HCT116 (cell line): ENCODE results near the gene KLHL18. TPM values are rescaled to one million over a fixed set of nuclear protein-coding genes. Genes with fewer than 3 reads are reported as not detected.

Experiments used
- ATAC-seq: fragments of 200-7000 bp; cut with Tn5 transposase; 2 replicates; pipeline ENCODE4 v1.9.1; 2020; ENCODE audit warnings: mild to moderate bottlenecking, moderate library complexity
- BruUV-seq: library from RNA; stranded (reverse); fragments of 400-500 nt; replicated peaks from 2 replicates; lab custom pipeline; 2021; lab: Mats Ljungman, UMichigan
- CTCF ChIA-PET: fragments of 300-600 bp; sonication (Branson Sonifier 250); formaldehyde crosslinking; loops from one replicate; lab custom pipeline; 2021; ENCODE audit warnings: antibody characterized with exemption; lab: Charles Lee
- POLR2A ChIA-PET: fragments of 300-600, 350-600 bp; sonication (Branson Sonifier 250); formaldehyde crosslinking; loops from one replicate; lab custom pipeline; 2021; ENCODE audit warnings: antibody characterized with exemption; lab: Charles Lee
- RAD21 ChIA-PET, 2 experiments: fragments of 300-600 bp; sonication (Branson Sonifier 250); formaldehyde crosslinking; loops; one replicate each; lab custom pipeline; 2023; ENCODE audit warnings: low total read pairs in 2 of 2; ENCODE audit not compliant: uncharacterized antibody in 2 of 2, unreplicated experiment in 2 of 2, low non-redundant PET in 1 of 2; lab: Charles Lee
- DNase-seq: peaks from one replicate; pipeline ENCODE4 v3.0.0-alpha.2; 2010; ENCODE audit warnings: low read depth, low spot score
- H2AFZ ChIP-seq: fragments of 200-600 bp; shearing (Covaris generic), sonication (generic); 2 replicates; pipeline ENCODE4 v1.6.1; 2017; ENCODE audit warnings: low read depth, mixed run types, mixed read lengths, antibody characterized with exemption, low read length; ENCODE audit not compliant: poor library complexity, severe bottlenecking
- H3K27ac ChIP-seq: 2 replicates; pipeline ENCODE4 v1.5.1; 2012; ENCODE audit warnings: low read depth, low read length
- H3K27me3 ChIP-seq: fragments of 200-600 bp; sonication (generic); 2 replicates; pipeline ENCODE4 v1.6.1; 2016; ENCODE audit warnings: mixed run types, low read length, mixed read lengths; ENCODE audit not compliant: insufficient read depth
- H3K36me3 ChIP-seq, 2 experiments: fragments of 200-500 bp in 1 of 2; fragments of 200-600 bp in 1 of 2; sonication (Bioruptor generic) in 1 of 2; sonication (generic) in 1 of 2; 2 replicates each; pipeline versions ENCODE4 v1.5.1 to v1.6.1; 2014 to 2016; ENCODE audit warnings: low read length in 2 of 2, inconsistent platforms in 1 of 2, mixed read lengths in 1 of 2, mixed run types in 1 of 2; ENCODE audit not compliant: insufficient read depth in 2 of 2, control insufficient read depth in 1 of 2
- H3K4me1 ChIP-seq, 2 experiments: fragments of 200-600 bp in 1 of 2; sonication (generic) in 1 of 2; 2 replicates each; pipeline versions ENCODE4 v1.5.1 to v1.6.1; 2012 to 2017; ENCODE audit warnings: low read length in 2 of 2, inconsistent platforms in 1 of 2, mild to moderate bottlenecking in 1 of 2, mixed read lengths in 1 of 2, mixed run types in 1 of 2, moderate library complexity in 1 of 2; ENCODE audit not compliant: insufficient read depth in 2 of 2, control insufficient read depth in 1 of 2
- H3K4me2 ChIP-seq: fragments of 200-600 bp; sonication (generic); 2 replicates; pipeline ENCODE4 v1.6.1; 2017; ENCODE audit warnings: mixed run types, low read length, mixed read lengths
- H3K4me3 ChIP-seq, 2 experiments: fragments of 200-600 bp in 1 of 2; sonication (generic) in 1 of 2; replicated peaks in 1 of 2; 2 replicates each; pipeline ENCODE4 v1.5.1; 2011 to 2016; ENCODE audit warnings: low read length in 2 of 2, control low read depth in 1 of 2, low read depth in 1 of 2, mild to moderate bottlenecking in 1 of 2, mixed read lengths in 1 of 2, mixed run types in 1 of 2
- H3K79me2 ChIP-seq: fragments of 200-600 bp; sonication (generic); 2 replicates; pipeline ENCODE4 v1.6.1; 2017; ENCODE audit warnings: mild to moderate bottlenecking, mixed run types, low read length, moderate library complexity, mixed read lengths; ENCODE audit not compliant: insufficient read depth
- H3K9ac ChIP-seq: fragments of 200-600 bp; sonication (generic); 2 replicates; pipeline ENCODE4 v1.6.1; 2016; ENCODE audit warnings: low read length, mixed read lengths
- H3K9me2 ChIP-seq: fragments of 200-600 bp; sonication (generic), shearing (Covaris generic); 2 replicates; pipeline ENCODE4 v1.6.1; 2017; ENCODE audit warnings: mixed run types, mild to moderate bottlenecking, moderate library complexity; ENCODE audit not compliant: insufficient read depth
- H3K9me3 ChIP-seq, 2 experiments: fragments of 200-500 bp in 1 of 2; fragments of 200-600 bp in 1 of 2; sonication (Bioruptor generic) in 1 of 2; sonication (generic) in 1 of 2; 2 replicates each; pipeline ENCODE4 v1.6.1; 2014 to 2017; ENCODE audit warnings: low read length in 2 of 2, mixed read lengths in 2 of 2, inconsistent platforms in 1 of 2, low read depth in 1 of 2, mild to moderate bottlenecking in 1 of 2, mixed run types in 1 of 2, moderate library complexity in 1 of 2; ENCODE audit not compliant: control insufficient read depth in 1 of 2, insufficient read depth in 1 of 2
- H4K20me1 ChIP-seq: fragments of 200-600 bp; sonication (generic), shearing (Covaris generic); 2 replicates; pipeline ENCODE4 v1.6.1; 2017; ENCODE audit warnings: mixed run types, mild to moderate bottlenecking, moderate library complexity; ENCODE audit not compliant: insufficient read depth
- CEBPB ChIP-seq: IDR thresholded peaks from 2 replicates; pipeline ENCODE4 v1.6.1; 2012; ENCODE audit warnings: low read depth
- ELF1 ChIP-seq: IDR thresholded peaks from 2 replicates; pipeline ENCODE4 v1.6.1; 2012; ENCODE audit warnings: low read depth, borderline replicate concordance
- POLR2A ChIP-seq: IDR thresholded peaks from 2 replicates; pipeline ENCODE4 v1.7.0; 2011; ENCODE audit warnings: borderline replicate concordance; ENCODE audit not compliant: insufficient read depth, insufficient read length; ENCODE audit errors: extremely low read depth
- RAD21 ChIP-seq: IDR thresholded peaks from 2 replicates; pipeline ENCODE4 v1.6.1; 2012; ENCODE audit warnings: low read depth, mild to moderate bottlenecking
- SIN3A ChIP-seq: IDR thresholded peaks from 2 replicates; pipeline ENCODE4 v1.6.1; 2012; ENCODE audit warnings: low read depth
- SP1 ChIP-seq: IDR thresholded peaks from 2 replicates; pipeline ENCODE4 v1.6.1; 2012; ENCODE audit warnings: low read depth
- SRF ChIP-seq: IDR thresholded peaks from 2 replicates; pipeline ENCODE4 v1.6.1; 2012; ENCODE audit warnings: low read depth
- TCF7L2 ChIP-seq: IDR thresholded peaks from 2 replicates; pipeline ENCODE4 v1.7.0; 2011; ENCODE audit warnings: borderline replicate concordance, inconsistent platforms; ENCODE audit not compliant: insufficient read depth, insufficient read length; ENCODE audit errors: extremely low read depth
- ZNF274 ChIP-seq: fragments of 200-500 bp; sonication (Bioruptor generic); IDR thresholded peaks from 2 replicates; pipeline ENCODE4 v1.6.1; 2014; ENCODE audit warnings: mild to moderate bottlenecking, low read depth, low read length, inconsistent platforms
- intact Hi-C: fragments of 100-400 bp; cut with micrococcal nuclease; formaldehyde crosslinking; loops from 2 replicates; pipeline ENCODE4 v1.10.0; 2022
- total RNA-seq: library from RNA; stranded (reverse); gene quantifications from one replicate; pipeline ENCODE4 v1.2.1, GENCODE V29; 2021; ENCODE audit not compliant: unreplicated experiment
- TF ChIP-seq, protein P1 (sequence below), 3 experiments: fragments of 200-600 bp in 1 of 3; sonication (generic) in 1 of 3; IDR thresholded peaks in 2 of 3; conservative IDR thresholded peaks in 1 of 3; 2 replicates each; pipeline ENCODE4 v1.5.1; 2012 to 2017; ENCODE audit warnings: low read depth in 2 of 3, low read length in 2 of 3, antibody characterized with exemption in 1 of 3, borderline replicate concordance in 1 of 3, control low read depth in 1 of 3, mild to moderate bottlenecking in 1 of 3, mixed read lengths in 1 of 3, mixed run types in 1 of 3, moderate library complexity in 1 of 3; ENCODE audit not compliant: insufficient read depth in 1 of 3

KLHL18 gene
- total RNA-seq, 1 experiment from 2014 or later: 32.3 TPM

GRCh38 chr3:47247131-47248064 is 35.3 kb upstream of the KLHL18 start:
- BruUV-seq: no TSS peak
- no peaks in the 10 kb centered on the region for H3K79me2 ChIP-seq
- CTCF ChIA-PET: no interaction called here

DNA sequence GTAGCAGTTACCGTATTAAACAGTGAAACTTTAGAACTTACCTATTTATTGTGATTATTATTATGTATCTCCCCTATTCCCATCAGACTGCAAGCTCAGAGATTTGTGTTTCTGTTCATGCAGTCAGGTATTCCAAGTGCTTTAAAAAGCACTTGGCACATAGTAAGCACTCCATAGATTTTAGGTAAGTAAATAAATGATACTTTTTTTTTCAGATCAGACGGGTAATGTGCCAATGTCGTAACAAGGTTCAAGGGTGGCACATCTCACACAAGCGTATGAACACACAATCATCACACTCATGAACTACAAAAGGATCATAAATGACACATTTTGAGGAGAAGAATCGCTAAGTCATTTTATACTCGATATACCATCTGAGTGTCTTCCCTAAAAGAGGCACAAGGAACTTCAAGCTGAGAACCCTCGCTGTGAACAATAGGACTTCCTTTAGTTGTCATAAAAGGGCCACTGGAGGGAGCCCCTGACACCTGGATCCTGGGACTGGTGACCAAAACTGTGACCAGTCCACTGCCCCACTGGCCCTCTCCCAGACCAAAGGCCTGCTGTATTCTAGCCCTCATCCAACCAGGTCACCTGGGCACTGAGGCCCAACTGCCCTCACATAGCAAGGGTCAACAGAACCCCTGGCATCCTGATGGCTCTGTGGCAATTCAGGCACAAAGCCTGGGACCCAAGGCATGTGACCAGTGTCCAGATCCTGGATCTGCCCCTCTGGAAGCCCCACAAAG is 32.3 kb upstream of the KLHL18 start:
- Histone ChIP-seq H4K20me1 (no peaks in the 10 kb centered on the region), H3K9me2 (no peaks in the 10 kb centered on the region), H3K4me3 (no peak overlapping the region), H3K9ac (no peak overlapping the region), H3K36me3 (no peaks in the 10 kb centered on the region), H3K79me2 (no peaks in the 10 kb centered on the region), H2AFZ (peak overlapping the region; percentile 59), H3K4me1 (peaks cover 0 to 6% of the 10 kb centered on the region in 2 experiments; a peak in 1 of 4 replicates), H3K9me3 (no peaks in the 10 kb centered on the region), H3K27me3 (no peaks in the 10 kb centered on the region), H3K4me2 (no peak overlapping the region), H3K27ac (no peak overlapping the region)
- intact Hi-C loops: loop anchor here (1.0 kb wide), 1 partner anchor 74 kb away; no protein-coding TSS in a partner anchor
- POLR2A ChIA-PET: interaction anchor here (0.6 to 0.8 kb wide), 2 partner anchors 19 to 280 kb away, joined by 3 read pairs; no protein-coding TSS in a partner anchor
- CTCF ChIA-PET: interaction anchor here (1.0 to 2.7 kb wide), 5 partner anchors 16 to 121 kb away, joined by 3 to 22 read pairs (median 4); no protein-coding TSS in a partner anchor
- no peak for TF ChIP-seq ZNF274
- TF ChIP-seq RAD21: peak; percentile 81
- no peak for TF ChIP-seq SP1
- TF ChIP-seq, protein P1, sequence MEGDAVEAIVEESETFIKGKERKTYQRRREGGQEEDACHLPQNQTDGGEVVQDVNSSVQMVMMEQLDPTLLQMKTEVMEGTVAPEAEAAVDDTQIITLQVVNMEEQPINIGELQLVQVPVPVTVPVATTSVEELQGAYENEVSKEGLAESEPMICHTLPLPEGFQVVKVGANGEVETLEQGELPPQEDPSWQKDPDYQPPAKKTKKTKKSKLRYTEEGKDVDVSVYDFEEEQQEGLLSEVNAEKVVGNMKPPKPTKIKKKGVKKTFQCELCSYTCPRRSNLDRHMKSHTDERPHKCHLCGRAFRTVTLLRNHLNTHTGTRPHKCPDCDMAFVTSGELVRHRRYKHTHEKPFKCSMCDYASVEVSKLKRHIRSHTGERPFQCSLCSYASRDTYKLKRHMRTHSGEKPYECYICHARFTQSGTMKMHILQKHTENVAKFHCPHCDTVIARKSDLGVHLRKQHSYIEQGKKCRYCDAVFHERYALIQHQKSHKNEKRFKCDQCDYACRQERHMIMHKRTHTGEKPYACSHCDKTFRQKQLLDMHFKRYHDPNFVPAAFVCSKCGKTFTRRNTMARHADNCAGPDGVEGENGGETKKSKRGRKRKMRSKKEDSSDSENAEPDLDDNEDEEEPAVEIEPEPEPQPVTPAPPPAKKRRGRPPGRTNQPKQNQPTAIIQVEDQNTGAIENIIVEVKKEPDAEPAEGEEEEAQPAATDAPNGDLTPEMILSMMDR (IDR thresholded peaks at IDR 0.05 in 2 of 3, conservative IDR thresholded peaks at IDR 0.05 in 1 of 3; ENCODE audit: borderline replicate concordance in 1 of 3, insufficient read depth in 1 of 3, low read depth in 2 of 3, low read length in 2 of 3): peak; percentile 62 to 65 (median 64); a peak in 5 of 6 replicates
- TF ChIP-seq CEBPB: no peak
- no TSS peak for BruUV-seq
- RAD21 ChIA-PET: interaction anchor here in 1 of 2 experiments (0.9 kb wide), 1 partner anchor 74 kb away, joined by 3 read pairs; no protein-coding TSS in a partner anchor
- DNase-seq: peak; percentile 41
- peak; percentile 93 for ATAC-seq

More at GRCh38 chr3:47247131-47248064, 35.3 kb upstream of the KLHL18 start:
- peaks cover 0 to 6% of the 10 kb centered on the region in 2 experiments; a peak in 1 of 4 replicates for H3K4me1 ChIP-seq
- H3K9me3 ChIP-seq: no peaks in the 10 kb centered on the region
- no peak overlapping the region for H3K4me3 ChIP-seq
- POLR2A ChIA-PET: no interaction called here
- intact Hi-C loops: no loop called here
- TF ChIP-seq CEBPB (no peak), POLR2A (no peak), SIN3A (no peak), TCF7L2 (no peak), ELF1 (no peak), SRF (no peak), RAD21 (no peak)
- TF ChIP-seq, all 23 proteins: peak for 0
- no peaks in the 10 kb centered on the region for H3K36me3 ChIP-seq
- H3K27me3 ChIP-seq: no peaks in the 10 kb centered on the region
- no peak overlapping the region for H3K27ac ChIP-seq
- ATAC-seq: no peak
- H3K9me2 ChIP-seq: no peaks in the 10 kb centered on the region
- DNase-seq: no peak
- H3K9ac ChIP-seq: no peak overlapping the region
- no peak overlapping the region for H2AFZ ChIP-seq
- H4K20me1 ChIP-seq: no peaks in the 10 kb centered on the region
- RAD21 ChIA-PET: no interaction called here
- H3K4me2 ChIP-seq: no peak overlapping the region
